ENCODE measurements around the gene ZMYND8. TPM values are rescaled to one million over a fixed set of nuclear protein-coding genes. Genes with fewer than 3 reads are reported as not detected.

ZMYND8 gene
- total RNA-seq, 6 experiments from 2014 or later: 27.8 to 38.3 (median 34.8) TPM

DNA sequence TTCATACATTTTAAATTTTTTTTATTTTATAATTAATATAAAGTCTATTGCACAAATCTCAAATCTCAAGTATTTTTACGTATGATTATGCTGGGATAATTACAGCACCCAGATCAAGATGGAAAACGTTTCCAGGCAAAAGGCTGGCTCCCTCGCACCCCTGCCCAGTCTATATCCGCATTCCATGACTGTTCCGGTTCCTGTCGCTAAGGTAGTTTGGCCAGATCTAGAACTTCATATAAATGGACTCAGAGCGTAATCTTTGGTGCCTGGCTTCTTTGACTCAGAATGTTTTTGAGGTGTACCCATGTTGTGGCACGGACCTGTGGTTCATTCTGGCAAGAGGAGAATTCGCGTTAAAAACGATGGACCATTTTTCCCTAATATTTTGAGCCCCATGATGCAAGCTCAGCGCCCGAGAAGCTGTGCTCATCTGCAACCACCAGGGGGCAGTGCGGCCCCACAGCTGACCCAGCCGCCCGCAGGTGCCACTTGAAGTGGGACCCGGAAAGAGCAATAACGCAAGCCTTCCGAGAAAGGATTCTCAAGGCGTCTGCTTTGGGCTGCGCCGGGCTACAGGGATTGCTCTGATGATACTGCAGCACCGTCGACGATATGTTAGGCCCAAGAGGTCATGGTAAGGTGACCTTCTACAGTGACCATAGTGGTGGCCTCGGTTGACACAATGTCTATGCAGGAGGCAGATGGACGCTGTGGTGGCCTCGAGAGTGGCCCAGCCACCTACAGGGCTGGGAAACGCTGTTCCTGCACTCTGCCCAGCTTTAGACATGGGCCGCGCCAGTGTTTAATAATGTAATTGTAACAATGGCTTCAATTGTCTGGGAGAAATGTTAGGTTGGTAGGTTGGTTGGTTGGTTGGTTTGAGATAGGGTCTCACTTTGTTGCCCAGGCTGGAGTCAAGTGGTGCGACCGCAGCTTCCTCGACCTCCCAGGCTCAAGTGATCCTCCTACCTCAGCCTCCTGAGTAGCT, 160.1 kb downstream of the ZMYND8 start:
- Mint-ChIP-seq H3K4me3 (no peak overlapping the region), H3K27me3 (ENCODE audit: insufficient read depth) (no peaks in the 10 kb centered on the region), H3K4me1 (ENCODE audit: low read depth) (peaks cover 22% of the 10 kb centered on the region), H3K27ac (no peak overlapping the region), H3K9me3 (no peaks in the 10 kb centered on the region), H3K36me3 (ENCODE audit: low read depth) (no peaks in the 10 kb centered on the region)
- DNase-seq: peak; percentile 32
- TF ChIP-seq, protein P1, sequence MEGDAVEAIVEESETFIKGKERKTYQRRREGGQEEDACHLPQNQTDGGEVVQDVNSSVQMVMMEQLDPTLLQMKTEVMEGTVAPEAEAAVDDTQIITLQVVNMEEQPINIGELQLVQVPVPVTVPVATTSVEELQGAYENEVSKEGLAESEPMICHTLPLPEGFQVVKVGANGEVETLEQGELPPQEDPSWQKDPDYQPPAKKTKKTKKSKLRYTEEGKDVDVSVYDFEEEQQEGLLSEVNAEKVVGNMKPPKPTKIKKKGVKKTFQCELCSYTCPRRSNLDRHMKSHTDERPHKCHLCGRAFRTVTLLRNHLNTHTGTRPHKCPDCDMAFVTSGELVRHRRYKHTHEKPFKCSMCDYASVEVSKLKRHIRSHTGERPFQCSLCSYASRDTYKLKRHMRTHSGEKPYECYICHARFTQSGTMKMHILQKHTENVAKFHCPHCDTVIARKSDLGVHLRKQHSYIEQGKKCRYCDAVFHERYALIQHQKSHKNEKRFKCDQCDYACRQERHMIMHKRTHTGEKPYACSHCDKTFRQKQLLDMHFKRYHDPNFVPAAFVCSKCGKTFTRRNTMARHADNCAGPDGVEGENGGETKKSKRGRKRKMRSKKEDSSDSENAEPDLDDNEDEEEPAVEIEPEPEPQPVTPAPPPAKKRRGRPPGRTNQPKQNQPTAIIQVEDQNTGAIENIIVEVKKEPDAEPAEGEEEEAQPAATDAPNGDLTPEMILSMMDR (IDR thresholded peaks at IDR 0.05): peak; percentile 99

DNA sequence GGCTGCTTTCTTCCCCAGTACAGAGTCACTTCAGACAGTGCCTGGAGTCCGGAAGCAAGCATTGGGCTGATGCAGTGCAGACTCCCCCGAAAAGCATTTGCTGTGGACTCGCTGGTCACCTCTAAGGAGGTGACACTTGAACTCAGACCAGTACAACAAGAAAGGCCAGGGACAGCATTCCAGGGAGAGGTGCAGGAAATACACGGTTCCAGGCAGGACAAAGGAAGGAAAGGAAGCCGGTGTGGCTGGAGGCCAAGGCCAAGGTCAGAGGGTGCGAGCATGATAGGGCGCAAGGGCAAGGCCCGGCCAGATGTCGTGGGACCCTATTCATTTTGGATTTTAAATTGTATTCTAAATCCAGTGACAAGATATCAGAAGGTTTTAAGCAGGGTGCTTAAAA, 160.9 kb downstream of the ZMYND8 start:
- H3K27me3 Mint-ChIP-seq (ENCODE audit: insufficient read depth): no peaks in the 10 kb centered on the region

GRCh38 chr20:47191956-47192355, 164.5 kb downstream of the ZMYND8 start:
- H3K9me3 Mint-ChIP-seq: no peaks in the 10 kb centered on the region
- DNase-seq: no peak
- TF ChIP-seq, protein P1 (IDR thresholded peaks at IDR 0.05): no peak
- peaks cover 15% of the 10 kb centered on the region for H3K27me3 Mint-ChIP-seq (ENCODE audit: insufficient read depth)
- no peak overlapping the region for H3K4me3 Mint-ChIP-seq
- no peak overlapping the region for H3K27ac Mint-ChIP-seq
- H3K4me1 Mint-ChIP-seq (ENCODE audit: low read depth): peaks cover 12% of the 10 kb centered on the region; the same call in 1 of the 2 replicates
- H3K36me3 Mint-ChIP-seq (ENCODE audit: low read depth): no peaks in the 10 kb centered on the region

More for the DNA sequence above, 160.9 kb downstream of the ZMYND8 start:
- Mint-ChIP-seq H3K4me3 (no peak overlapping the region), H3K4me1 (ENCODE audit: low read depth) (peaks cover 20% of the 10 kb centered on the region), H3K27ac (no peak overlapping the region), H3K9me3 (no peaks in the 10 kb centered on the region), H3K36me3 (ENCODE audit: low read depth) (no peaks in the 10 kb centered on the region)
- DNase-seq: no peak
- TF ChIP-seq, protein P1 (IDR thresholded peaks at IDR 0.05): no peak

- H3K4me1 Mint-ChIP-seq (ENCODE audit: low read depth): peaks cover 7% of the 10 kb centered on the region; the same call in 1 of the 2 replicates
Measured at GRCh38 chr20:47191074-47191673, 165.3 kb downstream of the ZMYND8 start.

DNA sequence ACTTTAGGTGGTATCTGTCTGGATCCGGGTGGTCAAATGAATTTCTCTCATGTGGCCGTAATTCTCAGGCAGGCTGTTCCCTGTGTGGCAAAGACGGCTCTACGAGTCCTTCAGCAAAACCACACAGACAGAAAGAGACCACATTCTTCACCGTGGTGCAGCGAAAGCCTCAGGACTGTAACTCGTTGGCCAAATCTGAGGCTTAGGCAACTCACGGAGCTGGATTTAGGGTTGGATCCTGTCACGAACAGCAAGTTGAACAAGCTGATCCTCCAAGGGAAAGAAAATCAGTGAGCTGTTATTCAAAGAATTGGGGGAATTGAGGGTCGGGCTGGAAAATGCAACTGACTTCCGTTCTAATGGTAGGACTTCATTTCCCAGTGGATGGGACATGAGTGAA, 167.4 kb downstream of the ZMYND8 start:
- H3K4me3 Mint-ChIP-seq: no peak overlapping the region
- TF ChIP-seq, protein P1 (IDR thresholded peaks at IDR 0.05): no peak
- no peaks in the 10 kb centered on the region for H3K9me3 Mint-ChIP-seq
- DNase-seq: no peak
- peaks cover 20% of the 10 kb centered on the region for H3K27me3 Mint-ChIP-seq (ENCODE audit: insufficient read depth)
- H3K36me3 Mint-ChIP-seq (ENCODE audit: low read depth): no peaks in the 10 kb centered on the region
- no peaks in the 10 kb centered on the region for H3K4me1 Mint-ChIP-seq (ENCODE audit: low read depth)
- H3K27ac Mint-ChIP-seq: no peak overlapping the region

More at GRCh38 chr20:47191074-47191673, 165.3 kb downstream of the ZMYND8 start:
- Mint-ChIP-seq H3K27me3 (ENCODE audit: insufficient read depth) (peaks cover 19% of the 10 kb centered on the region), H3K27ac (no peak overlapping the region), H3K9me3 (no peaks in the 10 kb centered on the region), H3K4me3 (no peak overlapping the region), H3K36me3 (ENCODE audit: low read depth) (no peaks in the 10 kb centered on the region)
- peak; percentile 25 for DNase-seq
- TF ChIP-seq, protein P1 (IDR thresholded peaks at IDR 0.05): no peak
